Measurements from ENCODE around the gene SPANXN1.
"Not testable (repeated sequence)": the region's sequence is repeated elsewhere in the genome, so short reads cannot be mapped to it uniquely, and the experiment has no call there.

SPANXN1 gene

GRCh38 chrX:145247203-145247602, at the start of gene SPANXN1:
SPANXN1 (plus strand) TSS chrX:145247503; CDS start chrX:145247587, 84 bp downstream.
- DNase-seq, result not testable (repeated sequence)

GRCh38 chrX:145199078-145199477, 48.2 kb upstream of the SPANXN1 start:
- DNase-seq, result no peak

- no peak for DNase-seq
These were observed 33.8 kb upstream of the SPANXN1 start for GRCh38 chrX:145213504-145213903.

- no peak for DNase-seq
These were observed 44.9 kb downstream of the SPANXN1 start for GRCh38 chrX:145292218-145292617.

All from NCI-H1105 (cell line).